Pons (tissue), 1 donor: Measurements from ENCODE around the gene IGSF9.

Experiments
- DNase-seq: peaks from one replicate; pipeline ENCODE4 v3.0.0-alpha.2; 2016; ENCODE audit warnings: low spot score

The IGSF9 gene

GRCh38 chr1:159945483-159946241 is at the start of gene IGSF9:
IGSF9 (minus strand) TSS chr1:159945613; CDS start chr1:159943454, 2,159 bp downstream.
- DNase-seq = peak; percentile 22

- no peak for DNase-seq
These were observed 49.5 kb upstream of the IGSF9 start for GRCh38 chr1:159994896-159995295.

GRCh38 chr1:159993911-159994310 is 48.5 kb upstream of the IGSF9 start:
- no peak for DNase-seq

GRCh38 chr1:159992161-159992560 is 46.7 kb upstream of the IGSF9 start:
- no peak for DNase-seq

- DNase-seq = no peak
These were observed 46.1 kb upstream of the IGSF9 start for GRCh38 chr1:159991513-159991912.

GRCh38 chr1:159990005-159990404 is 44.6 kb upstream of the IGSF9 start:
- no peak for DNase-seq

GRCh38 chr1:159989581-159989980 is 44.2 kb upstream of the IGSF9 start:
- no peak for DNase-seq

GRCh38 chr1:159988006-159988405 is 42.6 kb upstream of the IGSF9 start:
- DNase-seq = no peak

GRCh38 chr1:159987186-159987585 is 41.8 kb upstream of the IGSF9 start:
- no peak for DNase-seq

GRCh38 chr1:159986531-159986930 is 41.1 kb upstream of the IGSF9 start:
- no peak for DNase-seq

GRCh38 chr1:159986093-159986492 is 40.7 kb upstream of the IGSF9 start:
- DNase-seq = no peak

- no peak for DNase-seq
These were observed 40.1 kb upstream of the IGSF9 start for GRCh38 chr1:159985473-159985872.

GRCh38 chr1:159983681-159984080 is 38.3 kb upstream of the IGSF9 start:
- DNase-seq = no peak

- DNase-seq = no peak
These were observed 36.9 kb upstream of the IGSF9 start for GRCh38 chr1:159982280-159982679.

GRCh38 chr1:159981351-159982055 is 36.1 kb upstream of the IGSF9 start:
- no peak for DNase-seq

GRCh38 chr1:159980786-159981185 is 35.4 kb upstream of the IGSF9 start:
- DNase-seq = no peak

GRCh38 chr1:159980076-159980475 is 34.7 kb upstream of the IGSF9 start:
- no peak for DNase-seq

- no peak for DNase-seq
These were observed 33.8 kb upstream of the IGSF9 start for GRCh38 chr1:159979257-159979656.

- no peak for DNase-seq
These were observed 32.6 kb upstream of the IGSF9 start for GRCh38 chr1:159978107-159978398.

GRCh38 chr1:159977364-159978106 is 32.1 kb upstream of the IGSF9 start:
- DNase-seq = no peak

GRCh38 chr1:159974350-159974965 is 29.0 kb upstream of the IGSF9 start:
- no peak for DNase-seq

GRCh38 chr1:159973350-159973940 is 28.0 kb upstream of the IGSF9 start:
- DNase-seq = no peak
